AG04449 (cell line): ENCODE data around the gene SBF2.
A peak's percentile ranks its signal among the peaks of the same experiment; 100 is the strongest.

Source experiments
- CTCF ChIA-PET: fragments of 350-600 bp; formaldehyde crosslinking; extraction: SDS; loops from one replicate; lab custom pipeline; 2021; ENCODE audit warnings: antibody characterized with exemption; lab: Yijun Ruan, JAX
- POLR2A ChIA-PET: fragments of 400-600, 350-600 bp; formaldehyde crosslinking; extraction: SDS; loops from one replicate; lab custom pipeline; 2020; ENCODE audit warnings: antibody characterized with exemption, inconsistent platforms; lab: Yijun Ruan, JAX
- DNase-seq: peaks from one replicate; pipeline ENCODE4 v3.0.0-alpha.2; 2010; ENCODE audit warnings: low read depth, low spot score
- H3K4me3 ChIP-seq: 2 replicates; pipeline ENCODE4 v1.5.1; 2011; ENCODE audit warnings: low read depth, mild to moderate bottlenecking, control low read depth, low read length
- TF ChIP-seq, protein P1 (sequence below): IDR thresholded peaks from one replicate; pipeline ENCODE4 v1.5.1; 2011; ENCODE audit warnings: mild to moderate bottlenecking, moderate library complexity, low read length, control low read depth, inconsistent platforms; ENCODE audit not compliant: insufficient read depth; ENCODE audit errors: missing control alignments

SBF2 gene

DNA sequence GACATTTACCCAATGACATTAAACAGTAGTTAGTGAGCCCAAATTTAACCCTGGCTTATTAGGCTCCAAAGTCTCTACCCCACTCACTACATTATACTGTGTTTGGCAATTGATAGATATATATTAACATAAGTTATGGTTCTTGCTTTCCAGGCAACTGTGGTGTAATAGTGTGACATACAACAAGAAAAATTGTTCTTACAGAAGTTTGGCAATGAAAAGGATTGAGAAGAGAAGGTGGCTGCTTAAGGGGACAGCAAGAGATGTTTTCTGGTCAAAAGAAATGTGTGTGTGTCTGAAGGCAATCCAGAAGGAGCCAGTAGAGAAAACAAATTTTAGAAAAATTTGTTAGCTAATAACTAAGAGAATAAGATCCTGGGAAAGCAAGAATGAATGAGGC lies 497.8 kb downstream of the SBF2 start:
- DNase-seq = no peak
- TF ChIP-seq, protein P1, sequence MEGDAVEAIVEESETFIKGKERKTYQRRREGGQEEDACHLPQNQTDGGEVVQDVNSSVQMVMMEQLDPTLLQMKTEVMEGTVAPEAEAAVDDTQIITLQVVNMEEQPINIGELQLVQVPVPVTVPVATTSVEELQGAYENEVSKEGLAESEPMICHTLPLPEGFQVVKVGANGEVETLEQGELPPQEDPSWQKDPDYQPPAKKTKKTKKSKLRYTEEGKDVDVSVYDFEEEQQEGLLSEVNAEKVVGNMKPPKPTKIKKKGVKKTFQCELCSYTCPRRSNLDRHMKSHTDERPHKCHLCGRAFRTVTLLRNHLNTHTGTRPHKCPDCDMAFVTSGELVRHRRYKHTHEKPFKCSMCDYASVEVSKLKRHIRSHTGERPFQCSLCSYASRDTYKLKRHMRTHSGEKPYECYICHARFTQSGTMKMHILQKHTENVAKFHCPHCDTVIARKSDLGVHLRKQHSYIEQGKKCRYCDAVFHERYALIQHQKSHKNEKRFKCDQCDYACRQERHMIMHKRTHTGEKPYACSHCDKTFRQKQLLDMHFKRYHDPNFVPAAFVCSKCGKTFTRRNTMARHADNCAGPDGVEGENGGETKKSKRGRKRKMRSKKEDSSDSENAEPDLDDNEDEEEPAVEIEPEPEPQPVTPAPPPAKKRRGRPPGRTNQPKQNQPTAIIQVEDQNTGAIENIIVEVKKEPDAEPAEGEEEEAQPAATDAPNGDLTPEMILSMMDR = no peak
- no peak overlapping the region for H3K4me3 ChIP-seq
- CTCF ChIA-PET = interaction anchor here (1.0 to 1.8 kb wide), 3 partner anchors 9 to 66 kb away, joined by 3 to 7 read pairs (median 3); no protein-coding TSS in a partner anchor
- POLR2A ChIA-PET = interaction anchor here (1.3 kb wide), 1 partner anchor 8 kb away, joined by 4 read pairs; no protein-coding TSS in a partner anchor

DNA sequence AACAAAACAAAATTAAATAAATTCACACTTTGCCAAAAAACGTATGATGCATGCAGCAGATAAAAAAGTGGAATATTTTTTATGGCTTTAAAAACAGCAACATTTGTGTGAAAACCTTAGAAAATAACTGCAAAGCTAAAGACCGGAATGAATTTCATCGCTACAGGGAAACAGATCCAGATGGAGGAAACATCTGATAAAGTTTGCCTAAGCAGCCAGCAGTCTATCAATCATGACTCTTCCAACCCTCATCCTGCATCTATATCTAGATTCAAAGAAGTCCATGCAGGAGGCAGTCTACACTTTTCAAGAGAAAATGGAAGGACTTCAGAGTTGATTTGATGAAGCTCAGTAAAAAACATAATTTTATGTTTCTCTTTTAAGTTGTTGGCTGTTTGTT lies 503.3 kb downstream of the SBF2 start:
- CTCF ChIA-PET = interaction anchor here (1.4 to 1.9 kb wide), 2 partner anchors 41 to 182 kb away, joined by 3 to 6 read pairs; no protein-coding TSS in a partner anchor
- no peak for DNase-seq
- POLR2A ChIA-PET = no interaction called here
- TF ChIP-seq, protein P1 = no peak
- H3K4me3 ChIP-seq = no peak overlapping the region

DNA sequence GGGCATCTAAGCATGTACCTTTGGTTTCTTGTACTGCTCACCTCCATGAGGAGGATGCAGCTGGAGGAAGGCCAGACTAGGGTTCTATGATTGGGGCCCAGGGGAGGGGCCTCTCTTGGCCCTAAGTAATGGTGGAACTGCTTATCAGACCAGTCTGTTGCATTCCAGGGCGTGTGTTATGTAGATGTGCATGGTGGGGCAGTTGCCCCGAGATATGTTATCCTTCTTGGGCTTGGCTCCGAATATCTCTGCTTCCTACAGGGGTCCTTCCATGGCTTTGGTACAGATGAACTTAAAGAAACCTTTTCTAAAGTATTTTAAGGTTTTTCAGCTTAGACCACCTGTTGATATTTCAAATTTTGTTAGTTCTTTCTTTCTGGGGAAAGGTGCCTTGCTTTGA lies 504.1 kb downstream of the SBF2 start:
- H3K4me3 ChIP-seq = no peak overlapping the region
- ChIA-PET POLR2A (no interaction called here), CTCF (interaction anchor here (1.4 to 1.9 kb wide), 2 partner anchors 41 to 183 kb away, joined by 3 to 6 read pairs; no protein-coding TSS in a partner anchor)
- DNase-seq = no peak
- TF ChIP-seq, protein P1 = no peak

DNA sequence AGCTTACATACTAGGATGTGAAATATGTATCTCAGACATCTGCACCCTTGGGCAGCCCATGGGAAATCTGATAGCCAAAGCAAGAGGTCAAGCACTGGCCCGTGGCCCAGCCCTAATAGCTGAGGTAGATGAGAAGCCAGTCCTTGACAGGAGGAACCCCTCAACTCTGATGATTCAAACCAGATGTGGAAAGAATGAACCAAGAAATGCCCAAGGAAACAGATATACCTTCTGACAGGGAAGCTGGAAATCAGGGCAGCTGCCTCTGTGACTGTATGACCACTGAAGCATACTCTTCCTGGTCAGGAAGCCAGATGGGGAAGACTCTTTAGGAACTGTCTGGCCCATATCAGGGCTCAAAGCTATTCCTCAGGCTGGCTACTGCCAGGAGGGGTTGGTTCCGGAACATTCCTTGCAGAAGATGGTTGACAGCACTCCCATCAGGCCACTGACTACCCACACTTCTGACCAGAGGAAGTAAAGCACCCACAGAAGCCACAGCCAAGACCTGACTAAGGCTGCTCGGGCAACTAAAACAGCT lies 506.0 kb downstream of the SBF2 start:
- no peak overlapping the region for H3K4me3 ChIP-seq
- ChIA-PET CTCF (interaction anchor here (0.7 to 2.5 kb wide), 7 partner anchors 9 to 185 kb away, joined by 3 to 7 read pairs (median 3); no protein-coding TSS in a partner anchor), POLR2A (interaction anchor here (0.6 to 2.8 kb wide), 10 partner anchors 9 to 517 kb away, joined by 3 to 32 read pairs (median 6); partner anchors contain the start of gene ADM)
- TF ChIP-seq, protein P1 = no peak
- DNase-seq = peak; percentile 55

DNA sequence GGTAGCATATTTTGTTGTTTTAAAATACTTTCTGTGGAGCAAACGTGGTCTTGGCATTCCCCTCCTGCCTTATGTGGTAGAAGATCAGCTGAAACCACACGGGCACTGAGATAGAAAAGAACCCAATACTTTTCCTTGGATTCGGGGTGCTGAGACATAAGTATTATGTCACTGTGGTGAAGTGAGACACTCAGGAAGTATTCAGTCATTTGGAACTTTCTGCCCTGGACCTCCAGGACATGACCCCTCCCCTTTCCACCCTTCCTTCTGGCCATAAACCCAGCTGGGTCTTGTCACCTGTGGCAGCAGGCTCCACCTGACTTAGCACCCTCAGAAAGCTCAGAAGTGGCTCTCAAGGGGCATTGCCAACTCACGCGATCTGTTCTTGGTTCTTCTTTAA lies 506.8 kb downstream of the SBF2 start:
- TF ChIP-seq, protein P1 = no peak

DNA sequence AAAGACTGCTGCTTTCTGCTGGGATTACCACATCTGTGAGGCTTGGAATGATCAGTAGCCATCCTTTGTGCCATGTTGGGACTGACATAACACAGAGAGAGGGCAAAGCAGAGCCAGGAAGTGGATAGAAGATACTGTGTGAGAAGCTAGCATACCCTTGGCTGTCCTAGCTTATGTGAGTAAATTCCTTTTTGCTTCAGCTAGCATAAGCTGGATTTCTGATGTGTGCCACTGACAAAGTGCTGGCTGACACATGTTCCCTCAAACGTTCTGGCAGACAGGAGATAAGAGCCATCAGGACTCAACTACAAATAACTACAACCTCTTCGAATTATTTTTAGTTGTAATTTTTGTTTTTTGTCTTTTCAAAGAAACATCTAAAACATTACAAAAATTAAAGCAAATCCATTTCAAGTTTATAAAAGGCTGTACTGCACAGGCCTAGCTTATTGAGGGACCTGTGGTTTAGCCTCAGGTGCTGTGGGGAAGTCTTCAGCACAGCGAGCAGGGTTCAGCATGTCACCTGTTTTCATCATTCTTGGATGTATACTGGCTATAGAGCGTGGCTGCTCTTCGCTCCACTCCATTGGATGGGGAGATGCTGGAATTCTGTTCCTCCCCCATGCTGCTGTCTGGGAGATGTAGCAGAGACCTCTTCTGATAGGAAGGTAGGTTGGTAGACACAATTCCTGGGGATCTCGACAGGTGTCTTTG lies 509.3 kb downstream of the SBF2 start:
- CTCF ChIA-PET = no interaction called here
- no peak for DNase-seq
- H3K4me3 ChIP-seq = no peak overlapping the region
- POLR2A ChIA-PET = interaction anchor here (2.8 kb wide), 1 partner anchor 25 kb away, joined by 9 read pairs; no protein-coding TSS in a partner anchor
- TF ChIP-seq, protein P1 = no peak

More for the DNA sequence above, 506.8 kb downstream of the SBF2 start:
- no peak for DNase-seq
- POLR2A ChIA-PET = interaction anchor here (1.1 to 2.8 kb wide), 6 partner anchors 10 to 518 kb away, joined by 4 to 32 read pairs (median 8); partner anchors contain the start of gene ADM
- no peak overlapping the region for H3K4me3 ChIP-seq
- CTCF ChIA-PET = interaction anchor here (0.7 to 2.5 kb wide), 4 partner anchors 10 to 185 kb away, joined by 3 to 7 read pairs (median 4); no protein-coding TSS in a partner anchor
